RPMI7951 (cell line): ENCODE data around the gene GLIPR1L2. TPM values are rescaled to one million over a fixed set of nuclear protein-coding genes. Genes with fewer than 3 reads are reported as not detected.
A peak's percentile ranks its signal among the peaks of the same experiment; 100 is the strongest.
"Not testable (repeated sequence)": the region's sequence is repeated elsewhere in the genome, so short reads cannot be mapped to it uniquely, and the experiment has no call there.

Experiments used
- DNase-seq: peaks from one replicate; pipeline ENCODE4 v3.0.0-alpha.2; 2012; ENCODE audit warnings: low read depth
- total RNA-seq: library from RNA; depleted of rRNA; stranded (reverse); fragments of >200 nt; shearing (Covaris generic); gene quantifications from 2 replicates; pipeline ENCODE4 v1.2.3, GENCODE V29; 2014; rRNA removed

The GLIPR1L2 gene
- 0.20 and 0.36 TPM in 2 replicates for total RNA-seq

DNA sequence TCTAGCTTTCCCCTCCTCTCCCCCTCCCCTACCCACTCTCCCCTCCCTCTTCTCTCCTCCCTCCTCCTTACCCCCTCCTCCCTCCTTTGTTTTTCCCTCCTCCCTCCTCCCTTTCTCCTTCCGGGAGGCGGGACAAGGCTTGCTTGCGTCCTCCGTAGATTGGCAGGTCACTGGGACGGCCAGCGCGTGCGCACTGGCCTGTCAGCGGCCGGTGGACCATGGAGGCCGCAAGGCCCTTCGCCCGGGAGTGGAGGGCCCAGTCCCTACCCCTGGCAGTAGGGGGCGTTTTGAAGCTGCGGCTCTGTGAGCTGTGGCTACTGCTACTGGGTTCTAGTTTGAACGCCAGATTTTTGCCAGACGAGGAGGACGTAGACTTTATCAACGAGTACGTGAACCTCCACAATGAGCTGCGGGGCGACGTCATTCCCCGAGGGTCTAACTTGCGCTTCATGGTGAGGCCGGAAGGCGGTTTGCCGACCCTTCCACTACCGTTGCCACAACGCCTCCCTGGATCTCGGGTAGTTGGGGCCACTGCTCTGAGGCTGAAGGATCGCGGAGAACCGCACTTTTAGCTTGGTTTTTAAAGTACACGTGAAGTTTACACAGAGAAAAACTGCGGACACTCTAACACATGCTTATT, at the start of gene GLIPR1L2:
Gene GLIPR1L2, plus strand, starts transcription at position 191 of the 640 bp plus-strand sequence. Its CDS starts 28 bp downstream, at position 219.
- peak; percentile 94 for DNase-seq

DNA sequence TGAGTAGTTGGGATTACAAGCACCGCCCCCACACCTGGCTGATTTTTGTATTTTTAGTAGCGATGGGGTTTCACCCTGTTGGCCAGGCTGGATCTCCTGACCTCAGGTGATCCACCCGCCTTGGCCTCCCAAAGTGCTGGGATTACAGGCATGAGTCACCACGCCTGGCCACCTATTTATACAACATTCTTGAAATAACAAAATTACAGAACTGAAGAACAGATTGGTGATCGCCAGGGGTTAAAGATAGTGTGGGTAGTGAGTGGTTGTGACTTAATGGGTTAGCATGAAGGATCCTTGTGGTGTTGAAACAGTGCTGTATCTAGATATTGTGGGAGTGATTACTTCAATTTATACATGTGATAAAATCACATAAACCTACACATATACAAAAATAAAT, 49.0 kb upstream of the GLIPR1L2 start:
- no peak for DNase-seq

DNA sequence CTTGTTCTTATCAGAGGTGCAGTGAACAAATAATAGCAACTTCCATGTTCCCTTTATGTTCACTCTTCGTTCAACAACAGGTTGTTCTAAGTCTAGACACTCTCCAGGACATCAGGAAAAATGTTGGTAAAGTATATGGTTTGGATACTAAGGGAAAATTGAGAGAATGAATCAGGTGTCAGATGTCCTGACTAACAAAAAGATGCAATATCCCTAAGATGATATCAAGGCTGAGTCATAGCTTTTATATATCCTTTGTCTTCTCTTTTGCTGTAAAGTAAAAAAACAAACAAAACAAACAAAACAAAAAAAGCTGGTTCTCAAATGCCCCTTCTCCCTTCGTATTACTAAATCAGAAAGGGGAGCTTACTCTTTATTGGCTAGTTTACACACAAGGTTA, 45.4 kb upstream of the GLIPR1L2 start:
- DNase-seq = no peak

DNA sequence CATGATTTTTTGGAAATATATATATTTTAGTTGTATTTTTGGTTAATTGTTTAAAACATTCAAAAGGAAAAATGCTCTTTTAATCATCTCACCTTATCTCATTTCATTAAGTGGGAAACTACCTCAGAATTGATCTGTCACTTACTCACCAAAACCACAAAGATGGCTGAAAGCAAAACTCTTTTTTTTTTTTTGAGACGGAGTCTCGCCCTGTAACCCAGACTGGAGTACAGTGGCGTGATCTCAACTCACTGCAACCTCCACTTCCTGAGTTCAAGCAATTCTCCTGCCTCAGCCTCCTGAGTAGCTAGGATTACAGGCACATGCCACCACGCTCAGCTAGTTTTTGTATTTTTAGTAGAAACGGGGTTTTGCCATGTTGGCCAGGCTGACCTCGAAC, 44.7 kb upstream of the GLIPR1L2 start:
- DNase-seq = not testable (repeated sequence)

DNA sequence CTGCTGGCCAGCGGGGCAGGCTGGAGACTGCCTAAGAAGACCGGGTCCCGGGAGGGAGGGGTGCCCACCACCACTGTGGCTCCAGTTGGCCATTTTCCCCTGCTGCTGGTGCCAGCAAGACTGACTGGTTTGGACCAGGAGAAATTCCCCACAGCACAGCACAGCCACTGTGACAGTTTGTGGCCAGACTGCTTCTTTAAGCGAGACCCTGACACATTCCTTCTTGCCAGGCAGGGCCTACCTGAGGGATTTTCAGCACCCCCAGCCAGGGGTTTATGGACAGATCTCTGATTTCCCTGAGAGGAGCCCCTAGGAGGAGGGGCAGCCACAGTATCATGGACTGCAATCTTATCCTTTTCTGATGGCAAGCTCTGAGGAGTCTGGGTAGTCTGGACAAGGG, 40.9 kb upstream of the GLIPR1L2 start:
- DNase-seq = no peak

DNA sequence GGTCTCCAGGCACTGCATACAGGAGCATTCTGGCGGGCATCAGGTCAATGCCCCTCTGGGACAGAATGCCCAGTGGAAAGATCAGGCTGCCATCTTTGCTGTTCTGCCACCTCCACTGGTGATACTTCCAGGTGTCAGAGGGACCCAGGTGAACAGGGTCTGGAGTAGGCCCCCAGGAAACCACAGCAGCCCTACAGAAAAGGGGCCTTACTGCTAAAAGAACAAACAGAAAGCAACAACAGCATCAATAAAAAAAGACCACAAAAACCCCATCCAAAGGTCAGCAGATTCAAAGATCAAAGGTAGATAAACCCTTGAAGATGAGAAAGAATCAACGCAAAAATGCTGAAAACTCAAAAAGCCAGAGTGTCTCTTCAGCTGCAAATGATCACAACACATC, 40.5 kb upstream of the GLIPR1L2 start:
- no peak for DNase-seq

DNA sequence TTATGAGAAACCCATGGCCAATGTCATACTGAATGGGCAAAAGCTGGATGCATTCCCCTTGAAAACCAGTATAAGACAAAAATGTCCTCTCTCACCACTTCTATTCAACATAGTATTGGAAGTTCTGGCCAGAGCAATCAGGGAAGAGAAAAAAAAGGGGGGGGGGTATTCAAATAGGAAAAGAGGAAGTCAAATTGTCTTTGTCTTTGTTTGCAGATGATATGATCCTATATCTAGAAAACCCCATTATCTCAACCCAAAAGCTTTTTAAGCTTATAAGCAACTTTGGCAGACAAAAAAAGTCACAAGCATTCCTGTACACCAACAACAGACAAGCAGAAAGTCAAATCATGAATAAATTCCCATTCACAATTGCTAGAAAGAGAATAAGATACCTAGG, 36.9 kb upstream of the GLIPR1L2 start:
- DNase-seq = no peak

DNA sequence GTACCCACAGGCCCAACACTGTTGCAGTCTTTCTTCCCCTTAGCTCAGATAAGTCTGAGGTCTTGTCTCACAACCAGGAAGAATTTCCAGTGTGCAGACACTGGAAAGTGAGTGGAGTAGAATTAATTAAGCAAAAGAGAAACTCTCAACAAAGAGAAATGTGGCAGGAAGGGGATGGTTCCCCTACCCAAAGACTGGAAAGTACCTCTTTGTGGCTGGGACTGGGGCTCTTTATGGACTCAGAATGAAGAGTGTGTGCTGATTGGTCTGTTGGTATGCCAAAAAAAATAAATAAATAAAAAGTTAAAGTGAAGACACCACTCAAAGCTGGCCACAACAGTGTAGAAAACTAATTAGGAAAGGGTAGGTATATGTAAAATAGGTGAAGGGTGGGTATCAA, 30.0 kb upstream of the GLIPR1L2 start:
- DNase-seq = no peak

DNA sequence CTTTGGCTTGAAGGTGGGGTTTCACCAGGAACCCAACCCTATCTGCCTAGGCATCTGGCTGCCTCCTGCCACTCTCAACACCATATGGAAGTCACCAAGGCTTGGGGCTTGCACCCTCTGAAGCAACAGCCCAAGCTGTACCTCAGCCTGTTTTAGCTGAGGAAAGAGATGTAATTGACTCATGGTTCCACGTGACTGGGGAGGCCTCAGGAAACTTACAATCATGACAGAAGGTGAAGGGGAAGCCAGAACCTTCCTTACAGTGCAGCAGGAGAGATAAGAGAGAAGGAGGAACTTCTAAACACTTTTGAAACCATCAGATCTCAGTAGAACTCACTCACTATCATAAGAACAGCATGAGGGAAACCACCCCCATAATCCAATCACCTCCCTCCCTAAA, 29.5 kb upstream of the GLIPR1L2 start:
- no peak for DNase-seq

DNA sequence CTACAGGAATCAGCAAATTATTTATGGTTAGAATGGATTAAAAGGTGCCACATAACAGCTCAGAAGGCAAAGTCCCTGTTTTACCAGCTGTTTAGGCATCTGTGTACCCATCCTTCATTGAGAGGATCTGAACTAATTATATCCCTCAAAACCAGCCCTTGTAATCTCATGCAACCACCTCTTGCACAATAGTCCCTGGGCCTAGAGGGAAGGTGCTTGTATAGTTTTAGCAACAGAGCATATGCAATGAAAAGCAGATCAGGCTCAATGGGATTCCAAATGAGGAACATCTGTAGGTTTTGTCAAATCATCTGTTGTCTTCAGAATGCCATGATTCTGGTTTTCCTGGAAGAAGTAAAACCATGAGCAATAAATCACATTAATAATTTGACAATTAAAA, 26.0 kb upstream of the GLIPR1L2 start:
- DNase-seq = peak; percentile 29

DNA sequence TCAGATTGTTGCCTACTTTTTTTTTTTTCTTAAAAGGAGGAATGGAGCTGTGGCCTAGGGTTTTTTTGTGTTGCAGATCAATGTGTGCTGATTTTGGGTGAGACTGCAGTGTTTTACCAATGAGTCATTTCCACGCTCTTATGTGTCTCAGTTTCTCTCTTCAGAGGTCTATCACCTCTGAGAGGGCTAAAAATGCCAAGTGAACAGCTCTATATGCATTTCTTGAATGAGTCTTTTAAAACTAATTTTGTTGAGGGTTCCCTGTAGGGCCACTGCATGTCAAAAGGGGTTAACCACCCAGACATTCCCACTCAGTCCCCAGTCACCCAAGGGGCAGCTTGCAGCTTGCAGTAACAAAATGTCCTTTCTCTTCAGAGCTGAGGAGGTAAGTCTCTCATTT, 24.3 kb upstream of the GLIPR1L2 start:
- DNase-seq = peak; percentile 26

DNA sequence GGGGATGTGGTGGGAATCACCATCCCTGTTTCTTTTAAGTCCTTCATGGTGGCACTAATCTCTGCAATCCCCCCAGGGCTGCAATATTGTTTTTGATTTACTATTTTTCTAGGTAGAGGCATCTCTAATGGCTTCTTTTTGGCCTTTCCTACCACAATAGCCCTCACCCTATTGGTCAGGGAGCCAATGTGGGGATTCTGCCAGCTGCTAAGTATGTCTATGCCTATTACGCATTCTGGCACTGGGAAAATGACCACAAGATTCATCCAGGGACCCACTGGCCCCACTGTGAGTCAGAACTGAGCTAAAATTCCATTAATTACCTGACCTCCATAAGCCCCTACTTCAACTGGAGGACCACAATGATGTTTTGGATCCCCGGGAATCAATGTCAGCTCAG, 15.9 kb upstream of the GLIPR1L2 start:
- peak; percentile 7 for DNase-seq

DNA sequence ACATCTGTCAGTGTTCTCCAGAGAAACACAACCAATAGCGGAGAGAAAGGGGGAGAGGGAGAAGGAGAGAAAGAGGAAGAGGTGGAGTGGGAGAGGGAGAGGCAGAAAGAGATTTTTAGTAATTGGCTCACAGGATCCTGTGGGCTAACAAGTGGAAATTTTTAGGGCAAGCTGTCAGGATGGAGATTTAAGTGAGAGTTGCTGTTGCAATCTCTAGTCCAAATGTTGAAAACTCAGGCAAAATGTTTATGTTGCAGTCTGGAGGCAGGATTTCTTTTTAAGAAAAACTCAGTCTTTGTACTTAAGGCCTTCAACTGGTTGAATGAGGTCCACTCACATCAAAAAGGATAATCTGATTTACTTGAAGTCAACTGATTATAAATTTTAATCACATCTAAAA, 12.5 kb upstream of the GLIPR1L2 start:
- DNase-seq = no peak

DNA sequence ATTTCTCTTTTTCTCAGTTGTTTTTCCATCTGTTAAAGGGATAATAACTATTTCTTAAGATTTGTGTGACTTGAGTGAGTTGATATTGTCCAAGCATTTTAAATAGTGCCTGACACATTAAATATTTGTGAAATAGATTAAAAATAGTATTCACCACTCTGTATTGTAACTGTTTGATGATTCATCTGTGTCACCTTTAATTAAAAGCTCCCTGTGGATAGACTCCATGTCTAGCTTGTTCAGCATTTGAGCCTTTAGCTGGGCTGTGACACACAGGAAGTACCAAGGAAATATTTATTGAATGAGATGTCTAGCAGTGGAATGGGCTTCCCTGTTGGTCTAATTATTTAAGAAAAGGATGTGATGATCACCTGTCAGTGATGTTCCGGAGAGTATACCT, 1.8 kb upstream of the GLIPR1L2 start:
- DNase-seq = peak; percentile 54

DNA sequence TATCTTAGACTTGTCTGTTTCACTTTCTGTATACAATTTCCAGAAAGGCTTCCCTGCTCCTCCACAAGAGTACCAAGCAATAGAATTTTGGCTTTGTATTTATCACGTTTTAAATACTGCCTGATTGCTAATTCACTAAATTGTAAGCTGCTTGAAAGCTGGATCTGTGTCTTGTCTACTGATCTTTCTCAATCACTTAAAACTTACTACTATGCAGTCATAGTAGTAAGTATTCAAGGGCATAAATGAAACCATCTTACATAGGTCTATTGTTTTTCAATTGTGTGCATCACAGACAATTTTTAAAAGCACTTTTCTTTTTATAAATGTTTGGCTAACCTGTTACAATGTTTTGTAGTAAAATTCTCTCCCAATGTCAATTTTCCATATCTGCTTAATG, 1.2 kb upstream of the GLIPR1L2 start:
- peak; percentile 2 for DNase-seq

DNA sequence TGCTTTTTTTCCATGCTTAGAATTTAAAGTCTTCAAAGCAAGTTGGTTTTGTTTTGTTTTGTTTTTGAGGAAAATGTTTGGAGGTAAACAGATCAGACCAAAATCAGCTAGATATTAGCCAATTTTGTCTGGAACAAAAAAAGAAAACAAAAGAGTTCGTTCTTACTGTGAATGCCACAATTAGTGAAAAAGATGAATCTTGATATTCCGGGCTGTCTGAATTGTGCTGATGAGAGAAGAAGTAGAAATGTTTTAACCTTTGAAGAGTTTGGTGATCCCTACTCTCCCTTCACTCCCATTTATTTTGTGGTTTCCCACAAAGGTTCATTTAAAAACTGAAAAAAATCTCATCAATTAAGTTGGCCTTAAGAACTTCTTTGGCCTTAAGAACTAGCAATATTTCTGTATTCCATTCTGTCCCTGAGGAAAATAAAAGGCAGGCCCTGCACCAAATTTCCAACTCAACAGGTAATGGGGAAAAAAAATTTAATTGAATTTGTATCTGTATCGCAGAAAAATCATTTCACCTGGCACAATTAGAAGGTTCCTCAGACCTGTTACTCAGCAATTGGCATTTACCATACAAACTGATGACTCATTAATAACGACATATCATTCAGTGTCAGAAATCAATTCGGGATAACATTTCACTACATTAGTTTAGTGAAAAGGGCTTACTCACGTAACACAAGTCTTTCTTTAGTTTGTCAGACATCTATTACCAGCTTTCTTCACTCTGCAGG, 562 bp upstream of the GLIPR1L2 start:
- DNase-seq = no peak

DNA sequence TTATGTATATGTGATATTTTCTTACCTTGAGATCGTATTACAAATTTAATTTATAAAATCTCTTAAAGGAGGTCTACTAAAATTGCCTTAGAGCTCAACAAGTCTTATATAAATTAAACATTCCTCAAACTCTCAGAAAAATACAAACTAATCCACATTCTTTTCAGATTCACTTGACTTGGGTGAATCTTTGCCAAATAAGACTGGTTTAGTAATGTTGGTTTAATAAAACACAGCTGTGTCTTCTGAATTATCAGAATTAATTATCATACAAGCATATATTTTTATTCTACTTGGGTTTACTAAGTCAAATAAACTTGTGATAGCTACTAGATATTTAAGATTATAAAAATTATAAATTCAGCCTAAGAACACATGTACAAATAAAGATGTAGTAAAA, 13.3 kb downstream of the GLIPR1L2 start:
- DNase-seq = no peak

DNA sequence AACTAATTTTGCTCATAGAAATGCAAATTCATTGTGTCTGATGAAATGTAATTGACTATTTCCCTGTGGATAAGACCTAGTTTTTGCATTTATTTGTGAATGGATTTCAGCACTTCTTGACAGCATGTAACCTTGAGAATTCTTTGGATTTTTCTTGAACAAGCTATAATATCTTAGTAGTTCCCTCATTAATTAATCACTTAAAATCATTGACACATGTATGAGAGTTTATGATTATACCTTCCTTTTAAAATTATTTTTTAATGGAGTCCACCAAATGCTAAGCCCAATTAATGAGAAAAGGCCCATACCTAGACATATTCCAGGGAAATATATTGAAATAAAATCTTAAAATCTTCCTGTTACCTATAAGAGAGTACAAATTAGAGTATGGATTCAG, 16.8 kb downstream of the GLIPR1L2 start:
- no peak for DNase-seq

DNA sequence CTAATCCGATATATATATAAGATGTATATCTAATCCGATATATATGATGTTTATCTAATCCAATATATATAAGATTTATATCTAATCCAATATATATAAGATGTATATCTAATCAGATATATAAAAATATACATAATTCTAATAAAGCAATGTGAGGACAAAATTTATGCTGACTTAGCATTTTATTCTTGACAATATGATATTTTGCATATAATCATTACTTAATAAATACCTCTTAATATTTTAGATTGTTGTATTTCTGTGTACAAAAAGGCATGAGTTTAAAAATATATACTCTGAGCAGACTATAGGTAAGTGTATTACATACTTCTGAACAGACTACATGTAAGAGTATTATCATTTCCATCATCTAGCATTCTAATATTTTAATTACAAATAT, 18.9 kb downstream of the GLIPR1L2 start:
- DNase-seq = no peak

DNA sequence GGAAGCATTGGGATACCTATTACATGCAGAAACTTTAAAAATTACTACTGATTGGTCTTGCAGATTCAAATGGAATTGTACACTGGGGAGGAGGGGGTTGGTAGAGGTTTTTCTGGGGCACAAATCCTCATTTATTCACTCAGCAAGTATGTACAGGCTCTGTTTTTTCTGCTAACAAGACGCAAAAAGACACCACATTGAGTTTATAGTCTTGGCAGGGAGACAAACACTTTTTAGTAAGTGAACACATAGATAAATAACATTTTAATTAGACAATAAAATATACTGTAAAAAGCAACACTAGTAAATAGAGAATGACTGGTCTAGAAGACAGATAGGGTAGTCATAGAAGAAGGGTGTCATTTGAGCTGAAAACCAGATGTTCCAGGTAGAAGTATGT, 23.8 kb downstream of the GLIPR1L2 start:
- no peak for DNase-seq

DNA sequence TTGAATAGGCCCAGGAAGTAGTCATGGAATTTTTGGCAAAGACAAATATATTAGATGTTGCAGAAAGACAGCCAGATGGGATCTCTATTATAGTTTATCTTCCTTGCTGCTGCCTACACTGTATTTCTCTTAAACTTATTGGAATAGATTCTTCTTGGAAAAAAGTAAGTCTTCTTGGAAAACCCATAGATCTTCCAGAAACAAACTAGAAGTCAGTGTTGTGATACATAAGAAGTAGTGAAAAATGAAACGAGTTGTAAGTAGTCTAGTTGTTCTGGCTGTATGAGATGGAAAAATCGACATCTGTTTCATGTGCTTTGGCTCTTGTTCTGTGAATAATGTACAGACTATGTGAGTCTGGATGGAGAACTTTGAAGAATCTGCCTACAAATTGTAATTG, 29.0 kb downstream of the GLIPR1L2 start:
- DNase-seq = no peak

DNA sequence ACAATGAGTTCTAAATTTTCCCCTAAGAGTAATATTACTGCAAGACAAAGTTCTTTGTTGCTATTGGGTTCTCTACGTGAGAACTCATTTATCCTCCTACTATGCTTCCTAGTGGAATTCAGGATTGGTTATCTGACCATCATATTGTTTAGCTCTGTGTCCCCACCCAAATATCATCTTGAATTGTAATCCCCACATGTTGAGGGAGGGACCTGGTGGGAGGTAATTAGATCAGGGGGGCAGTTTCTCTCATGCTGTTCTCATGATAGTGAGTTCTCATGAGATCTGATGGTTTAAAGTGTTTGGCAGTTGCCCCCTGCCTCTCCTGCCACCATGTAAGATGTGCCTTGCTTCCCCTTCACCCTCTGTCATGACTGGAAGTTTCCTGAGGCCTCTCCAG, 36.6 kb downstream of the GLIPR1L2 start:
- no peak for DNase-seq

DNA sequence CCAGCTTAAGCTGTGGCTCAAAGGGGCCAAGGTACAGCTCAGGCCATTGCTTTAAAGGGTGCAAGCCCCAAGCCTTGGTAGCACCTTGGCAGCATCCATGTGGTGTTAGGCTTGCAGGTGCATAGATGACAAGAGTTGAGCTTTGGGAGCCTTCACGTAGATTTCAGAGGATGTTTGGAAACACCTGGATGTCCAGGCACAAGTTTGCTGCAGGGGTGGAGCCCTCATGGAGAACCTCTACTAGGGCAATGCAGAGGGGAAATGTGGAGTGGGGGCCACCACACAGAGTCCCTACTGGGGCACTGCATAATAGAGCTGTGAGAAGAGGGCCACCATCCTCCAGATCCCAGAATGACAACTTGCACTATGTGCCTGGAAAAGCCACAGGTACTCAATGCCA, 37.9 kb downstream of the GLIPR1L2 start:
- no peak for DNase-seq

DNA sequence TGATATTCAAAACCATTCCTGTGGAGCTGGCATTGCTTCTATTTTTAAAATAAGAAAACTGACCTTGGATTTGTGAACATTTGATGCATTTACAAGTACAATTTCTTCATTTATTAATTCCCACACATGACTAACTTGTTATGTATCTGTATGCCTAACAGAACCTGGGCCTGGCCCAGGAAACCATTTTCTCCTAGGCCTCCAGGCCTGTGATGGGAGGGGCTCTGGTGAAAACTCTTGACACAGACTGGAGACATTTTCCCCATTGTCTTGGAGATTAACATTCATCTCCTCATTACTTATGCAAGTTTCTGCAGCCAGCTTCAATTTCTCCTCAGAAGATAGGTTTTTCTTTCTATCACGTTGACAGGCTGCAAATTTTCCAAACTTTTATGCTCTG, 42.0 kb downstream of the GLIPR1L2 start:
- no peak for DNase-seq
